ENCODE data around the gene ASCL5.

ASCL5 gene

GRCh38 chr1:201137579-201138310, 10.8 kb upstream of the ASCL5 start:
- DNase-seq (ENCODE audit: insufficient read length, low spot score), result no peak
- FAIRE-seq, result no peak

- DNase-seq (ENCODE audit: insufficient read length, low spot score) (no peak), FAIRE-seq (no peak)
These were observed 10.0 kb upstream of the ASCL5 start for GRCh38 chr1:201137024-201137392.

- FAIRE-seq (no peak), DNase-seq (ENCODE audit: insufficient read length, low spot score) (no peak)
These were observed 9.5 kb upstream of the ASCL5 start for GRCh38 chr1:201136355-201137023.

- FAIRE-seq (no peak), DNase-seq (ENCODE audit: insufficient read length, low spot score) (no peak)
These were observed 7.4 kb upstream of the ASCL5 start for GRCh38 chr1:201134405-201134804.

- FAIRE-seq (no peak), DNase-seq (ENCODE audit: insufficient read length, low spot score) (no peak)
These were observed 4.4 kb upstream of the ASCL5 start for GRCh38 chr1:201131398-201131797.

GRCh38 chr1:201128962-201129361, 2.0 kb upstream of the ASCL5 start:
- DNase-seq (ENCODE audit: insufficient read length, low spot score), result no peak
- FAIRE-seq, result no peak

GRCh38 chr1:201128476-201128875, 1.5 kb upstream of the ASCL5 start:
- no peak for FAIRE-seq
- no peak for DNase-seq (ENCODE audit: insufficient read length, low spot score)

GRCh38 chr1:201127755-201128455, 921 bp upstream of the ASCL5 start:
- no peak for FAIRE-seq
- DNase-seq (ENCODE audit: insufficient read length, low spot score), result no peak

- no peak for FAIRE-seq
These were observed 537 bp downstream of the ASCL5 start for GRCh38 chr1:201126463-201126831.

GRCh38 chr1:201125800-201126199, 1.2 kb downstream of the ASCL5 start:
- FAIRE-seq, result no peak

More at GRCh38 chr1:201126463-201126831, 537 bp downstream of the ASCL5 start:
- no peak for DNase-seq (ENCODE audit: insufficient read length, low spot score)

GRCh38 chr1:201125019-201125418, 2.0 kb downstream of the ASCL5 start:
- no peak for DNase-seq (ENCODE audit: insufficient read length, low spot score)
- no peak for FAIRE-seq

More at GRCh38 chr1:201125800-201126199, 1.2 kb downstream of the ASCL5 start:
- no peak for DNase-seq (ENCODE audit: insufficient read length, low spot score)

- FAIRE-seq (no peak), DNase-seq (ENCODE audit: insufficient read length, low spot score) (no peak)
These were observed 3.1 kb downstream of the ASCL5 start for GRCh38 chr1:201123866-201124265.

GRCh38 chr1:201122321-201122957, 4.5 kb downstream of the ASCL5 start:
- no peak for FAIRE-seq

GRCh38 chr1:201119206-201120197, 7.5 kb downstream of the ASCL5 start:
- DNase-seq (ENCODE audit: insufficient read length, low spot score), result peak; percentile 57
- no peak for FAIRE-seq

More at GRCh38 chr1:201122321-201122957, 4.5 kb downstream of the ASCL5 start:
- no peak for DNase-seq (ENCODE audit: insufficient read length, low spot score)

- FAIRE-seq, result no peak
- DNase-seq (ENCODE audit: insufficient read length, low spot score), result no peak
These were observed 10.9 kb downstream of the ASCL5 start for GRCh38 chr1:201116091-201116490.

GRCh38 chr1:201115390-201115937, 11.5 kb downstream of the ASCL5 start:
- no peak for FAIRE-seq

GRCh38 chr1:201114245-201115131, 12.5 kb downstream of the ASCL5 start:
- peak; percentile 98 for DNase-seq (ENCODE audit: insufficient read length, low spot score)
- peak; percentile 89 for FAIRE-seq

More at GRCh38 chr1:201115390-201115937, 11.5 kb downstream of the ASCL5 start:
- no peak for DNase-seq (ENCODE audit: insufficient read length, low spot score)

- DNase-seq (ENCODE audit: insufficient read length, low spot score) (no peak), FAIRE-seq (no peak)
These were observed 13.3 kb downstream of the ASCL5 start for GRCh38 chr1:201113451-201114244.

Data from GM19239 (cell line).